Measurements from ENCODE around the gene PFKFB4. TPM values are rescaled to one million over a fixed set of nuclear protein-coding genes. Genes with fewer than 3 reads are reported as not detected.
"Not testable (repeated sequence)": the region's sequence is repeated elsewhere in the genome, so short reads cannot be mapped to it uniquely, and the experiment has no call there.

Gene PFKFB4
- total RNA-seq, 1 donor from 2014 or later: 2.4 TPM

- intact Hi-C loops (cut with DNase I): no loop called here
- no peak for DNase-seq (ENCODE audit: missing footprints)
- no peak for ATAC-seq
These were observed 45.1 kb downstream of the PFKFB4 start for GRCh38 chr3:48511551-48511950.

- intact Hi-C loops (cut with DNase I): no loop called here
- ATAC-seq (no peak), DNase-seq (ENCODE audit: missing footprints) (no peak)
These were observed 49.1 kb downstream of the PFKFB4 start for GRCh38 chr3:48507256-48508061.

DNA sequence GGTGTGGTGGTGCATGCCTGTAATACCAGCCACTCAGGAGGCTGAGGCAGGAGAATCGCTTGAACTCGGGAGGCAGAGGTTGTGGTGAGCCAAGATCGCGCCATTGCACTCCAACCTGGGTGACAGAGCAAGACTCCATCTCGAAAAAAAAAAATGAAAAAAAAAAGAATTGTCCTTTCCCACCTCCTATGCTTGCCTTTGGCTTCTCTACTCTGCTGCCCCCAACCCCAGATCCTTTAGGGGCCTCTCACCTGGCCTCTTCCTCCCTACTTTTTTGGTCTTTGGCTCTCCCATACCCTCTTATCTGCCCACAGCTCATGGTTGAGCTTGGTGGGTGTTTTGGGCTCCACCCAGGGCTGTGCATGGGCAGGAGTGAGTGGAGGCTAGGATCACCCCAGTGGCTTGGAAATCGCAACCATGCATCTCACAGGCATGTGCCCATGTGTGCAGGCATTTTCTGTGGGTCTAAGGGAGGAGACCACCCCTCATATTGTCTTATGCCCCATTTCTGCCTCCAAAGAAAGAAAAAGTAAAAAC is 50.6 kb downstream of the PFKFB4 start:
- no peak for ATAC-seq
- intact Hi-C loops (cut with DNase I): loop anchor here (2.0 kb wide), 1 partner anchor 33 kb away; no protein-coding TSS in a partner anchor
- no peak for DNase-seq (ENCODE audit: missing footprints)

GRCh38 chr3:48505146-48505545 is 51.5 kb downstream of the PFKFB4 start:
- ATAC-seq (no peak), DNase-seq (ENCODE audit: missing footprints) (no peak)
- intact Hi-C loops (cut with DNase I): loop anchor here (2.0 kb wide), 1 partner anchor 32 kb away; no protein-coding TSS in a partner anchor

GRCh38 chr3:48504051-48504946 is 52.3 kb downstream of the PFKFB4 start, which contains the start of gene SHISA5:
Gene SHISA5 (minus strand): TSS chr3:48504174. CDS start chr3:48504094, 80 bp downstream.
- ATAC-seq (peak; percentile 91), DNase-seq (ENCODE audit: missing footprints) (peak; percentile 92)
- intact Hi-C loops (cut with DNase I): loop anchor here (1.0 to 5.0 kb wide), 3 partner anchors 31 to 43 kb away; no protein-coding TSS in a partner anchor

- intact Hi-C loops (cut with DNase I): loop anchor here (1.0 to 5.0 kb wide), 3 partner anchors 31 to 44 kb away; no protein-coding TSS in a partner anchor
- DNase-seq (ENCODE audit: missing footprints) (peak; percentile 77), ATAC-seq (peak; percentile 40)
These were observed 53.1 kb downstream of the PFKFB4 start for GRCh38 chr3:48503401-48504050.

- intact Hi-C loops (cut with DNase I): loop anchor here (5.0 kb wide), 1 partner anchor 45 kb away; no protein-coding TSS in a partner anchor
- ATAC-seq: peak; percentile 46
- DNase-seq (ENCODE audit: missing footprints): no peak
These were observed 53.9 kb downstream of the PFKFB4 start for GRCh38 chr3:48502728-48503168.

- DNase-seq (ENCODE audit: missing footprints) (no peak), ATAC-seq (no peak)
- intact Hi-C loops (cut with DNase I): loop anchor here (5.0 kb wide), 1 partner anchor 45 kb away; no protein-coding TSS in a partner anchor
These were observed 54.5 kb downstream of the PFKFB4 start for GRCh38 chr3:48502121-48502520.

DNA sequence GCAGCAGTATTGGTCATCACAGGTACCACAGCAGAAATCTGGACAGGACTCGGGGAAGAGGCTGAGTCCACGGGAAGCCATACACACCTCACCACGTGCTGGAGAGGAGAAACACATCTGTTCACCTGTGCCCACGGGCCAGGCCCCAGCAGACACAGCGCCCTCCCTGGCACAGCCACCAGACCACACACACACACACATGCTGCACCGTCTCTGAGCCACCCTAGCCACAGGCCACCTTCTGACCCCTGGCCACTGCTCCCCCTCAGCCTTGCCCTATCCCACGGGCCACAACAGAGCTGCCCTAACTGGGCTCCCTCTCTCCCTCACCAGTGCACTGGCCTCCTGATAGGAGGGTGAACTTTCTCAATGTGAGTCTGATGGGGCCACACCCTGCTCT is 55.4 kb downstream of the PFKFB4 start:
- DNase-seq (ENCODE audit: missing footprints) (no peak), ATAC-seq (no peak)
- intact Hi-C loops (cut with DNase I): loop anchor here (5.0 kb wide), 1 partner anchor 46 kb away; no protein-coding TSS in a partner anchor

GRCh38 chr3:48500656-48501055 is 55.9 kb downstream of the PFKFB4 start:
- intact Hi-C loops (cut with DNase I): loop anchor here (5.0 kb wide), 1 partner anchor 47 kb away; no protein-coding TSS in a partner anchor
- DNase-seq (ENCODE audit: missing footprints) (no peak), ATAC-seq (no peak)

DNA sequence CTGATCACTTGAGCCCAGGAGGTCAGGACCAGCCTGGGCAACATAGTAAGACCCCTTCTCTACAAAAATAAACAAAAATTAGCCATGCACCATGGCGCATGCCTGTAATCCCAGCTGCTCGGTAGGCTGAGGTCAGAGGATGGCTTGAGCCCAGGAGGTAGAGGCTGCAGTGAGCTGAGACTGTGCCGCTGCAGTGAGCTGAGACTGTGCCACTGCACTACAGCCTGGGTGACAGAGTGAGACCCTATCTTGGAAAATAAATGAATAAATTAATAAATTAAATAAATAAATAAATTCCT is 63.5 kb downstream of the PFKFB4 start:
- intact Hi-C loops (cut with DNase I): no loop called here
- no peak for ATAC-seq

GRCh38 chr3:48492461-48493202 is 64.0 kb downstream of the PFKFB4 start:
- DNase-seq (ENCODE audit: missing footprints) (no peak), ATAC-seq (no peak)
- intact Hi-C loops (cut with DNase I): no loop called here

More for the DNA sequence above, 63.5 kb downstream of the PFKFB4 start:
- no peak for DNase-seq (ENCODE audit: missing footprints)

GRCh38 chr3:48486952-48487351 is 69.7 kb downstream of the PFKFB4 start:
- intact Hi-C loops (cut with DNase I): no loop called here
- ATAC-seq (no peak), DNase-seq (ENCODE audit: missing footprints) (no peak)

DNA sequence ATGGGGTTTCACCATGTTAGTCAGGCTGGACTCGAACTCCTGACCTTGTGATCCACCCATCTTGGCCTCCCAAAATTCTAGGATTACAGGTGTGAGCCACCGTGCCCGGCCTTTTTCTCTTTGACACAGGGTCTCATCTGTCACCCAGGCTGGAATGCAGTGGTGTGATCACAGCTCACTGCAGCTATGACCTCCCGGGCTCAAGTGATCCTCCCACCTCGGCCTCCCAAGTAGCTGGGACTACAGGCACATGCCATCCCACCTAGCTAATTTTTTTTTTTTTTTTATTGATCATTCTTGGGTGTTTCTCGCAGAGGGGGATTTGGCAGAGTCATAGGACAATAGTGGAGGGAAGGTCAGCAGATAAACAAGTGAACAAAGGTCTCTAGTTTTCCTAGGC is 73.8 kb downstream of the PFKFB4 start:
- DNase-seq (ENCODE audit: missing footprints); ATAC-seq; intact Hi-C loops (cut with DNase I): not testable (repeated sequence)

GRCh38 chr3:48480891-48481290 is 75.7 kb downstream of the PFKFB4 start:
- DNase-seq (ENCODE audit: missing footprints); intact Hi-C loops (cut with DNase I); ATAC-seq: not testable (repeated sequence)

DNA sequence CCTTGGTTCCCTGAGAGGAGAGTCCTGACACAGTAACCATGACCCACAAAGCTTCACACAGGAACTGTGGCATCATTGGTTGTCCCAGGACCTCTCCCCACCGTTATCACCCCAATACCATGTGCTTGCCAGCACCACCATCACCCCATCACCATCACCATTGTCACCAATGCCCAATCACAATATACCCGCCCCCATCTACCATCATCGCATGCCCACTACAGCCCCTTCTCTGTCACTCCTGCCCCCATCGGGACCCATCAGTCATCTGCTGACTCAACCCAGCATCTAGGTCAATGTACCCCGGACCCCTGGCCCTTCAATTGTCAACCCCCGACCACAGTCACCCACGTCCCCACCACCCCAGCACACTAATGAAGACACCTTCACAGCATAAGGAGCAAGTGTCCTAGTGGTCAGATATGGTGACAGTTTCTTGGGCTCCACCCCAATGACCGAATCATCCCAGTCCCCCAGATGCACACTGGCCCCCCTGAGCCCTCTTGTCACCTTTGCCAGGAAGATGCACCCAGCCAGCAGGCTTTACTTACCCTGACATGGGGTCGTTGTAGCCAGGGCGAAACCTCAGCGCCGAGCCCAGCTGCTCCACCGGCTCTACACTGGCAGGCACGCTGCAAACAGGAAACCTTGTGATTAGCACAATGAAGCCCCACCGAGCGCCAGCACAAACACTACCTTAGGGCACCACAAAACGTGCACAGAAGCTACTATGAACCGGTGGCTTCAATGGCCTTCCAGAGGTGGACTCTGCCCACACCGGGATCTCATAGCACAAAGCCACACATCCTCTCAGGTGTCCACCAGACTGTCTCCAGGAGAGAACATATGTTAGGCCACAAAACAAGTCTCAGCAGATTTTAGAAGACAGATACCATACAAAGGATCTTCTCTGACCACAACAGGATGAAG is 77.7 kb downstream of the PFKFB4 start:
- no peak for DNase-seq (ENCODE audit: missing footprints)
- intact Hi-C loops (cut with DNase I): no loop called here
- no peak for ATAC-seq

All from Right ventricle myocardium inferior (tissue), 1 donor.